HepG2 (cell line): ENCODE data around the gene ZBTB22. TPM values are rescaled to one million over a fixed set of nuclear protein-coding genes. Genes with fewer than 3 reads are reported as not detected.

Experiments used
- ATAC-seq: fragments of 200-7000 bp; cut with Tn5 transposase; 3 replicates; pipeline ENCODE4 v1.9.1; 2020; ENCODE audit warnings: mild to moderate bottlenecking, moderate library complexity
- BruUV-seq: library from RNA; stranded (reverse); fragments of 400-500 nt; replicated peaks from 2 replicates; lab custom pipeline; 2021; lab: Mats Ljungman, UMichigan
- CTCF ChIA-PET: fragments of 300-600 bp; formaldehyde crosslinking; extraction: SDS; loops from one replicate; lab custom pipeline; 2021; ENCODE audit warnings: low total read pairs, inconsistent platforms, low intra/inter-chr PET ratio; lab: Yijun Ruan, JAX
- POLR2A ChIA-PET: fragments of 350-600 bp; sonication (Branson Sonifier 250); formaldehyde crosslinking; loops from one replicate; lab custom pipeline; 2020; ENCODE audit warnings: antibody characterized with exemption, inconsistent platforms; lab: Yijun Ruan, JAX
- DNase-seq: peaks from one replicate; pipeline ENCODE4 v3.0.0-alpha.2; 2015; ENCODE audit warnings: low spot score
- FAIRE-seq: peaks from 3 replicates; lab custom pipeline; 2011; peaks lifted over from hg19 to GRCh38; lab: Jason Lieb, UNC
- H2AFZ ChIP-seq: one replicate; pipeline ENCODE4 v1.6.1; 2011; ENCODE audit warnings: low read length, inconsistent platforms
- H3K27ac ChIP-seq: fragments of 300-600 bp; 3 replicates; pipeline ENCODE4 v1.8.0; 2011; ENCODE audit warnings: mixed run types, mild to moderate bottlenecking, mixed read lengths, low read length, inconsistent platforms; ENCODE audit not compliant: insufficient read depth; ENCODE audit errors: extremely low read length
- H3K27me3 ChIP-seq, 2 experiments: fragments of 200-600 bp in 1 of 2; 2 replicates in 1 of 2; 3 replicates in 1 of 2; pipeline versions ENCODE4 v1.6.0 to v1.8.0; 2011; ENCODE audit warnings: low read length in 2 of 2, mild to moderate bottlenecking in 2 of 2, moderate library complexity in 2 of 2, inconsistent platforms in 1 of 2; ENCODE audit not compliant: insufficient read depth in 2 of 2, control insufficient read depth in 1 of 2
- H3K36me3 ChIP-seq, 2 experiments: fragments of 200-600 bp in 1 of 2; replicated peaks in 1 of 2; 2 replicates in 1 of 2; 3 replicates in 1 of 2; pipeline versions ENCODE4 v1.5.1 to v1.8.0; 2011; ENCODE audit warnings: low read length in 2 of 2, inconsistent platforms in 1 of 2; ENCODE audit not compliant: insufficient read depth in 2 of 2, control insufficient read depth in 1 of 2
- H3K4me1 ChIP-seq: 2 replicates; pipeline ENCODE4 v1.5.1; 2012; ENCODE audit warnings: low read length, inconsistent platforms; ENCODE audit not compliant: insufficient read depth
- H3K4me2 ChIP-seq: 2 replicates; pipeline ENCODE4 v1.6.0; 2011; ENCODE audit warnings: low read depth, low read length, inconsistent platforms
- H3K4me3 ChIP-seq, 3 experiments: fragments of 200-600 bp in 1 of 3; sonication (generic), shearing (Covaris generic) in 1 of 3; replicated peaks in 1 of 3; 2 replicates each; pipeline ENCODE4 v1.5.1; 2011 to 2016; ENCODE audit warnings: low read length in 3 of 3, inconsistent platforms in 2 of 3, low read depth in 2 of 3, mild to moderate bottlenecking in 2 of 3, control low read depth in 1 of 3, mixed read lengths in 1 of 3; ENCODE audit not compliant: insufficient read depth in 1 of 3
- H3K79me2 ChIP-seq: one replicate; pipeline ENCODE4 v1.6.1; 2011; ENCODE audit warnings: low read length, inconsistent platforms; ENCODE audit not compliant: insufficient read depth
- H3K9ac ChIP-seq: 2 replicates; pipeline ENCODE4 v1.6.0; 2011; ENCODE audit warnings: mild to moderate bottlenecking, low read depth, low read length, inconsistent platforms; ENCODE audit not compliant: insufficient read depth
- H3K9me3 ChIP-seq: 2 replicates; pipeline ENCODE4 v1.5.1; 2012; ENCODE audit warnings: mild to moderate bottlenecking, low read length
- H4K20me1 ChIP-seq: 2 replicates; pipeline ENCODE4 v1.6.0; 2011; ENCODE audit warnings: inconsistent platforms, mild to moderate bottlenecking, low read length, moderate library complexity; ENCODE audit not compliant: insufficient read depth
- BRD4 ChIP-seq: sonication (generic); formaldehyde crosslinking; IDR thresholded peaks from 2 replicates; pipeline ENCODE4 v1.4.0; 2020; ENCODE audit warnings: missing genetic modification reagents
- JUN ChIP-seq: sonication (generic); formaldehyde crosslinking; IDR thresholded peaks from 2 replicates; pipeline ENCODE4 v1.4.0; 2020; ENCODE audit warnings: mild to moderate bottlenecking, missing genetic modification reagents
- MEF2D ChIP-seq: sonication (generic); formaldehyde crosslinking; IDR thresholded peaks from 2 replicates; pipeline ENCODE4 v1.5.1; 2020; ENCODE audit warnings: mild to moderate bottlenecking, missing genetic modification reagents
- MEIS1 ChIP-seq: sonication (generic); formaldehyde crosslinking; IDR thresholded peaks from 2 replicates; pipeline ENCODE4 v1.9.0; 2021; ENCODE audit warnings: mild to moderate bottlenecking, missing genetic modification reagents, moderate library complexity, borderline replicate concordance
- NFE2L2 ChIP-seq: fragments of 150-350 bp; IDR thresholded peaks from 2 replicates; pipeline ENCODE4 v1.6.1; 2014; ENCODE audit warnings: low read length
- NR2F1 ChIP-seq, 2 experiments: fragments of 450-650 bp in 1 of 2; formaldehyde crosslinking in 1 of 2; IDR thresholded peaks; 2 replicates each; pipeline versions ENCODE4 v1.5.0 to v1.6.1; 2016 to 2020; ENCODE audit warnings: mild to moderate bottlenecking in 1 of 2, missing compliant biosample characterization in 1 of 2, missing genetic modification reagents in 1 of 2, moderate library complexity in 1 of 2
- REPIN1 ChIP-seq: sonication (generic); formaldehyde crosslinking; IDR thresholded peaks from 2 replicates; pipeline ENCODE4 v1.8.0; 2022; ENCODE audit warnings: missing genetic modification reagents, low read depth, mild to moderate bottlenecking, borderline replicate concordance
- SMAD1 ChIP-seq: sonication (generic); formaldehyde crosslinking; IDR thresholded peaks from 2 replicates; pipeline ENCODE4 v1.4.0; 2020; ENCODE audit warnings: missing genetic modification reagents, low read depth, mild to moderate bottlenecking, borderline replicate concordance
- SOX6 ChIP-seq, 2 experiments: fragments of 450-650 bp in 1 of 2; sonication (generic) in 1 of 2; formaldehyde crosslinking in 1 of 2; IDR thresholded peaks; 2 replicates each; pipeline versions ENCODE4 v1.4.0 to v1.6.1; 2017 to 2020; ENCODE audit warnings: antibody characterized with exemption in 1 of 2, mild to moderate bottlenecking in 1 of 2, missing genetic modification reagents in 1 of 2
- ZEB1 ChIP-seq: IDR thresholded peaks from 2 replicates; pipeline ENCODE4 v1.6.1; 2012; ENCODE audit warnings: mild to moderate bottlenecking, low read depth, inconsistent platforms; ENCODE audit not compliant: insufficient replicate concordance
- ZNF44 ChIP-seq: sonication (generic); formaldehyde crosslinking; IDR thresholded peaks from 2 replicates; pipeline ENCODE4 v1.5.1; 2020; ENCODE audit warnings: mild to moderate bottlenecking, missing genetic modification reagents
- ZNF562 ChIP-seq: sonication (generic); formaldehyde crosslinking; IDR thresholded peaks from 2 replicates; pipeline ENCODE4 v1.8.0; 2022; ENCODE audit warnings: missing genetic modification reagents, borderline replicate concordance
- ZNF777 ChIP-seq: sonication (generic); formaldehyde crosslinking; IDR thresholded peaks from 2 replicates; pipeline ENCODE4 v1.4.0; 2020; ENCODE audit warnings: missing genetic modification reagents
- ZNF792 ChIP-seq: IDR thresholded peaks from 2 replicates; pipeline ENCODE4 v1.6.1; 2016
- WGBS: methylation state at CpG from one replicate; pipeline ENCODE4 v1.1.6; 2017; ENCODE audit warnings: low lambda C conversion rate; 5-methylcytosine and 5-hydroxymethylcytosine counted together
- in situ Hi-C: cut with HindIII; loops from 2 replicates; pipeline ENCODE4 v1.10.0; 2017; ENCODE audit warnings: low pct_unique_long_range_greater_than_20kb; ENCODE audit not compliant: extremely low pct_ligation_motif_present
- intact Hi-C: fragments of 100-400 bp; cut with micrococcal nuclease; formaldehyde crosslinking; loops from one replicate; pipeline ENCODE4 v1.10.0; 2022; ENCODE audit not compliant: unreplicated experiment
- polyA plus RNA-seq, 8 experiments: library from polyadenylated mRNA; depleted of rRNA in 3 of 8; stranded (reverse) in 7 of 8; unstranded in 1 of 8; fragments of >200 nt; fragmentation: Illumina TruSeq in 4 of 8; extraction: Trizol in 4 of 8; gene quantifications; 2 replicates each; pipeline versions ENCODE4 v1.2.1 to v1.2.3, GENCODE V29; 2011 to 2016; ENCODE audit warnings: low read depth in 4 of 8, missing spikeins in 1 of 8, mixed read lengths in 1 of 8; ENCODE audit not compliant: insufficient read depth in 1 of 8
- total RNA-seq, 5 experiments: library from RNA; depleted of rRNA; stranded (reverse); fragments of >200 nt; fragmentation: Illumina TruSeq; extraction: Trizol; gene quantifications; 2 replicates each; pipeline ENCODE4 v1.2.3, GENCODE V29; 2016; ENCODE audit warnings: low read depth in 1 of 5
- TF ChIP-seq, protein P1 (sequence below): sonication (generic); formaldehyde crosslinking; IDR thresholded peaks from 2 replicates; pipeline ENCODE4 v1.4.0; 2020; ENCODE audit warnings: missing genetic modification reagents; ENCODE audit errors: not compliant biosample characterization
- TF ChIP-seq, protein P2 (sequence below): sonication (generic); formaldehyde crosslinking; IDR thresholded peaks from 2 replicates; pipeline ENCODE4 v1.4.0; 2020; ENCODE audit warnings: missing genetic modification reagents
- TF ChIP-seq, protein P3 (sequence below): sonication (generic); formaldehyde crosslinking; IDR thresholded peaks from 2 replicates; pipeline ENCODE4 v1.4.0; 2020; ENCODE audit warnings: missing genetic modification reagents, borderline replicate concordance
- TF ChIP-seq, protein P4 (sequence below): sonication (generic); formaldehyde crosslinking; IDR thresholded peaks from 2 replicates; pipeline ENCODE4 v1.4.0; 2020; ENCODE audit warnings: missing genetic modification reagents, borderline replicate concordance

The ZBTB22 gene
- total and polyA plus RNA-seq, 2 of the 13 experiments (the other 11 are each of a cell fraction or from before 2014, with no cell fraction given), result 8.0 to 10.6 TPM

DNA sequence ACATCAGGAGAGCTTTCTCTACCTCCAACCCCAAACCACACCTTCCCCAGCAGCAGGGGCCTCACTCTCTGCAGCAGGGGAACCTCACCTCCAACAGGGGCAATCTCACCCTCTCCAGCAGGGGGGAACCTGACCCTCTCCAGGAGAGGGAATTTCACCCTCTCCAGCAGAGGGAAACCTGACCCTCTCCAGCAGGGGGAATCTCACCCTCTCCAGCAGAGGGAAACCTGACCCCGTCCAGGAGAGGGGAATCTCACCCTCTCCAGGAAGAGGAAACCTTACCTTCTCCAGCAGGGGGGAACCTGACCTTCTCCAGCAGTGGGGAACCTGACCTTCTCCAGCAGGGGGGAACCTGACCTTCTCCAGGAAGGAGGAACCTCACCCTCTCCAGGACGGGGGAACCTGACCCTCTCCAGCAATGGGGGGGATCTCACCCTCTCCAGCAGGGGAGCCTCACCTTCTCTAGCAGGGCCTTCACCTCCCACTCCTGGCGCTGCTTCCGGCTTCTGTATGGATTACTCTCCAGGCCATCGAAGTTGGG lies 37.5 kb downstream of the ZBTB22 start:
- Histone ChIP-seq H3K79me2 (peaks cover 4% of the 10 kb centered on the region), H3K4me2 (no peak overlapping the region), H3K27ac (peak overlapping the region; percentile 48), H3K9ac (no peak overlapping the region), H2AFZ (no peak overlapping the region), H3K4me3 (no peak overlapping the region), H3K4me1 (peaks cover 8% of the 10 kb centered on the region), H4K20me1 (peaks cover 11% of the 10 kb centered on the region), H3K27me3 (no peaks in the 10 kb centered on the region), H3K9me3 (no peaks in the 10 kb centered on the region), H3K36me3 (peaks cover 13 to 61% of the 10 kb centered on the region in 2 experiments)
- CTCF ChIA-PET, result interaction anchor here (0.7 to 3.2 kb wide), 8 partner anchors 9 to 145 kb away, joined by 3 to 52 read pairs (median 6); partner anchors contain the start of genes KIFC1, RGL2 and VPS52
- WGBS, result 82% methylated on average over 4 of the region's 5 CpGs
- peak; percentile 88 for ATAC-seq
- BruUV-seq, result no TSS peak
- POLR2A ChIA-PET, result interaction anchor here (1.0 to 2.2 kb wide), 2 partner anchors 20 to 31 kb away, joined by 3 to 5 read pairs; no protein-coding TSS in a partner anchor
- peak; percentile 98 for FAIRE-seq
- DNase-seq, result peak; percentile 93
- intact Hi-C loops, result loop anchor here (1.0 kb wide), 3 partner anchors 19 to 111 kb away; partner anchors contain the start of gene KIFC1
- in situ Hi-C loops, result loop anchor here (25.0 kb wide), 1 partner anchor 132 kb away; the partner anchor contains the start of genes CUTA, PHF1 and SYNGAP1
- TF ChIP-seq REPIN1 (peak; percentile 68; the same call in 1 of the 2 replicates), MEF2D (CRISPR knock-in tag) (no peak), NFE2L2 (no peak), ZEB1 (no peak), ZNF792 (CRISPR knock-in tag) (peak; percentile 81; the same call in 1 of the 2 replicates), SMAD1 (no peak), BRD4 (0 out of 2 replicates have a peak, but pooled peaks have one; percentile 25), NR2F1 (CRISPR knock-in tag; IDR thresholded peaks at IDR 0.05) (no peak), JUN (CRISPR knock-in tag) (no peak), ZNF562 (no peak), MEIS1 (CRISPR knock-in tag) (no peak), ZNF777 (CRISPR knock-in tag) (0 out of 2 replicates have a peak, but pooled peaks have one; percentile 28), SOX6 (IDR thresholded peaks at IDR 0.05) (no peak), SOX6 (CRISPR knock-in tag; IDR thresholded peaks at IDR 0.05) (peak; percentile 22; the same call in 1 of the 2 replicates), ZNF44 (CRISPR knock-in tag) (no peak)
- TF ChIP-seq, protein P1, sequence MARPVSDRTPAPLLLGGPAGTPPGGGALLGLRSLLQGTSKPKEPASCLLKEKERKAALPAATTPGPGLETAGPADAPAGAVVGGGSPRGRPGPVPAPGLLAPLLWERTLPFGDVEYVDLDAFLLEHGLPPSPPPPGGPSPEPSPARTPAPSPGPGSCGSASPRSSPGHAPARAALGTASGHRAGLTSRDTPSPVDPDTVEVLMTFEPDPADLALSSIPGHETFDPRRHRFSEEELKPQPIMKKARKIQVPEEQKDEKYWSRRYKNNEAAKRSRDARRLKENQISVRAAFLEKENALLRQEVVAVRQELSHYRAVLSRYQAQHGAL (CRISPR knock-in tag), result no peak
- TF ChIP-seq, protein P2, sequence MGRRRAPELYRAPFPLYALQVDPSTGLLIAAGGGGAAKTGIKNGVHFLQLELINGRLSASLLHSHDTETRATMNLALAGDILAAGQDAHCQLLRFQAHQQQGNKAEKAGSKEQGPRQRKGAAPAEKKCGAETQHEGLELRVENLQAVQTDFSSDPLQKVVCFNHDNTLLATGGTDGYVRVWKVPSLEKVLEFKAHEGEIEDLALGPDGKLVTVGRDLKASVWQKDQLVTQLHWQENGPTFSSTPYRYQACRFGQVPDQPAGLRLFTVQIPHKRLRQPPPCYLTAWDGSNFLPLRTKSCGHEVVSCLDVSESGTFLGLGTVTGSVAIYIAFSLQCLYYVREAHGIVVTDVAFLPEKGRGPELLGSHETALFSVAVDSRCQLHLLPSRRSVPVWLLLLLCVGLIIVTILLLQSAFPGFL (CRISPR knock-in tag), result no peak
- TF ChIP-seq, protein P3, sequence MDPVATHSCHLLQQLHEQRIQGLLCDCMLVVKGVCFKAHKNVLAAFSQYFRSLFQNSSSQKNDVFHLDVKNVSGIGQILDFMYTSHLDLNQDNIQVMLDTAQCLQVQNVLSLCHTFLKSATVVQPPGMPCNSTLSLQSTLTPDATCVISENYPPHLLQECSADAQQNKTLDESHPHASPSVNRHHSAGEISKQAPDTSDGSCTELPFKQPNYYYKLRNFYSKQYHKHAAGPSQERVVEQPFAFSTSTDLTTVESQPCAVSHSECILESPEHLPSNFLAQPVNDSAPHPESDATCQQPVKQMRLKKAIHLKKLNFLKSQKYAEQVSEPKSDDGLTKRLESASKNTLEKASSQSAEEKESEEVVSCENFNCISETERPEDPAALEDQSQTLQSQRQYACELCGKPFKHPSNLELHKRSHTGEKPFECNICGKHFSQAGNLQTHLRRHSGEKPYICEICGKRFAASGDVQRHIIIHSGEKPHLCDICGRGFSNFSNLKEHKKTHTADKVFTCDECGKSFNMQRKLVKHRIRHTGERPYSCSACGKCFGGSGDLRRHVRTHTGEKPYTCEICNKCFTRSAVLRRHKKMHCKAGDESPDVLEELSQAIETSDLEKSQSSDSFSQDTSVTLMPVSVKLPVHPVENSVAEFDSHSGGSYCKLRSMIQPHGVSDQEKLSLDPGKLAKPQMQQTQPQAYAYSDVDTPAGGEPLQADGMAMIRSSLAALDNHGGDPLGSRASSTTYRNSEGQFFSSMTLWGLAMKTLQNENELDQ (CRISPR knock-in tag), result no peak
- TF ChIP-seq, protein P4, sequence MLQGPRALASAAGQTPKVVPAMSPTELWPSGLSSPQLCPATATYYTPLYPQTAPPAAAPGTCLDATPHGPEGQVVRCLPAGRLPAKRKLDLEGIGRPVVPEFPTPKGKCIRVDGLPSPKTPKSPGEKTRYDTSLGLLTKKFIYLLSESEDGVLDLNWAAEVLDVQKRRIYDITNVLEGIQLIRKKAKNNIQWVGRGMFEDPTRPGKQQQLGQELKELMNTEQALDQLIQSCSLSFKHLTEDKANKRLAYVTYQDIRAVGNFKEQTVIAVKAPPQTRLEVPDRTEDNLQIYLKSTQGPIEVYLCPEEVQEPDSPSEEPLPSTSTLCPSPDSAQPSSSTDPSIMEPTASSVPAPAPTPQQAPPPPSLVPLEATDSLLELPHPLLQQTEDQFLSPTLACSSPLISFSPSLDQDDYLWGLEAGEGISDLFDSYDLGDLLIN (CRISPR knock-in tag), result no peak
